H1 (cell line): Measurements from ENCODE around the gene METTL1. TPM values are rescaled to one million over a fixed set of nuclear protein-coding genes. Genes with fewer than 3 reads are reported as not detected.

Experiments used
- CTCF ChIA-PET: fragments of 300-600 bp; sonication (Branson Sonifier 250); formaldehyde crosslinking; loops from one replicate; lab custom pipeline; 2021; ENCODE audit not compliant: partially characterized antibody; lab: Charles Lee
- POLR2A ChIA-PET: fragments of 300-600 bp; sonication (Branson Sonifier 250); formaldehyde crosslinking; loops from one replicate; lab custom pipeline; 2021; ENCODE audit warnings: inconsistent platforms; ENCODE audit not compliant: partially characterized antibody; lab: Charles Lee
- DNase-seq, 2 experiments: peaks; one replicate each; pipeline versions ENCODE4 v3.0.0 to v3.0.0-alpha.2; 2010 to 2022; ENCODE audit warnings: low spot score in 2 of 2, low read depth in 1 of 2, mixed read lengths in 1 of 2
- FAIRE-seq: peaks from 2 replicates; lab custom pipeline; 2011; peaks lifted over from hg19 to GRCh38; lab: Jason Lieb, UNC
- H2AFZ ChIP-seq: 2 replicates; pipeline ENCODE4 v1.8.1; 2012; ENCODE audit warnings: low read length, inconsistent platforms
- H2AK5ac ChIP-seq: 2 replicates; pipeline ENCODE4 v1.6.1; 2013; ENCODE audit warnings: low read depth, low read length
- H2BK120ac ChIP-seq: replicated peaks from 2 replicates; pipeline ENCODE3; 2013; ENCODE audit warnings: low read depth, low read length, inconsistent platforms
- H2BK12ac ChIP-seq: 2 replicates; pipeline ENCODE4 v1.6.1; 2013; ENCODE audit warnings: low read depth, low read length
- H2BK15ac ChIP-seq: 2 replicates; pipeline ENCODE4 v1.6.1; 2013; ENCODE audit warnings: low read length
- H2BK20ac ChIP-seq: 2 replicates; pipeline ENCODE4 v1.6.1; 2013; ENCODE audit warnings: low read length
- H2BK5ac ChIP-seq: 2 replicates; pipeline ENCODE4 v1.6.1; 2013; ENCODE audit warnings: low read depth, low read length
- H3K14ac ChIP-seq: 2 replicates; pipeline ENCODE4 v1.6.1; 2013; ENCODE audit warnings: inconsistent platforms; ENCODE audit not compliant: insufficient read length
- H3K18ac ChIP-seq: 2 replicates; pipeline ENCODE4 v1.6.1; 2013; ENCODE audit warnings: low read length; ENCODE audit errors: extremely low read depth
- H3K23ac ChIP-seq: 2 replicates; pipeline ENCODE4 v1.6.1; 2013; ENCODE audit warnings: inconsistent platforms; ENCODE audit not compliant: insufficient read length
- H3K23me2 ChIP-seq: 2 replicates; pipeline ENCODE4 v1.6.1; 2013; ENCODE audit warnings: low read depth, low read length
- H3K27ac ChIP-seq: 2 replicates; pipeline ENCODE4 v1.6.1; 2011; ENCODE audit warnings: low read depth, low read length, inconsistent platforms
- H3K27me3 ChIP-seq, 4 experiments: replicated peaks in 1 of 4; 1 replicate in 1 of 4; 2 replicates in 3 of 4; pipeline versions ENCODE4 v1.6.1 to v1.8.1; 2011 to 2013; ENCODE audit warnings: low read length in 3 of 4, mild to moderate bottlenecking in 3 of 4, inconsistent platforms in 2 of 4, mixed read lengths in 2 of 4, moderate library complexity in 1 of 4; ENCODE audit not compliant: control insufficient read depth in 3 of 4, insufficient read depth in 3 of 4; ENCODE audit errors: extremely low read depth in 1 of 4
- H3K36me3 ChIP-seq, 4 experiments: 2 replicates each; pipeline versions ENCODE4 v1.6.1 to v1.8.1; 2011 to 2013; ENCODE audit warnings: mild to moderate bottlenecking in 4 of 4, low read length in 3 of 4, moderate library complexity in 2 of 4, control low read depth in 1 of 4, inconsistent platforms in 1 of 4; ENCODE audit not compliant: insufficient read depth in 4 of 4, control insufficient read depth in 2 of 4
- H3K4ac ChIP-seq: replicated peaks from 2 replicates; pipeline ENCODE3; 2013; ENCODE audit warnings: low read length, low read depth, mixed read lengths, inconsistent platforms; ENCODE audit not compliant: insufficient read length
- H3K4me1 ChIP-seq, 4 experiments: replicated peaks in 1 of 4; 1 replicate in 1 of 4; 2 replicates in 3 of 4; pipeline versions ENCODE4 v1.6.1 to v1.8.1; 2011 to 2013; ENCODE audit warnings: low read length in 3 of 4, inconsistent platforms in 2 of 4, mixed read lengths in 1 of 4; ENCODE audit not compliant: insufficient read depth in 4 of 4, control insufficient read depth in 3 of 4
- H3K4me2 ChIP-seq, 2 experiments: 2 replicates each; pipeline versions ENCODE4 v1.6.1 to v1.8.1; 2011 to 2013; ENCODE audit warnings: low read depth in 2 of 2, low read length in 2 of 2, control low read depth in 1 of 2, inconsistent platforms in 1 of 2, mild to moderate bottlenecking in 1 of 2; ENCODE audit not compliant: insufficient read depth in 1 of 2
- H3K4me3 ChIP-seq, 4 experiments: fragments of 200-600, 300-600 bp in 1 of 4; sonication (generic), shearing (Covaris generic), sonication (Bioruptor Twin) in 1 of 4; 2 replicates each; pipeline versions ENCODE4 v1.5.1 to v1.8.1; 2011 to 2016; ENCODE audit warnings: low read length in 4 of 4, low read depth in 3 of 4, control low read depth in 2 of 4, inconsistent platforms in 2 of 4, mild to moderate bottlenecking in 2 of 4, mixed read lengths in 1 of 4, moderate library complexity in 1 of 4; ENCODE audit not compliant: insufficient read depth in 2 of 4; ENCODE audit errors: extremely low read depth in 1 of 4
- H3K56ac ChIP-seq: replicated peaks from 2 replicates; pipeline ENCODE3; 2013; ENCODE audit warnings: low read depth, mild to moderate bottlenecking, mixed read lengths, low read length, inconsistent platforms; ENCODE audit not compliant: insufficient read length
- H3K79me1 ChIP-seq: 2 replicates; pipeline ENCODE4 v1.6.1; 2013; ENCODE audit warnings: low read depth, low read length, control low read depth
- H3K79me2 ChIP-seq, 2 experiments: 2 replicates each; pipeline versions ENCODE4 v1.6.1 to v1.8.1; 2012 to 2013; ENCODE audit warnings: low read length in 2 of 2, mild to moderate bottlenecking in 2 of 2, inconsistent platforms in 1 of 2; ENCODE audit not compliant: insufficient read depth in 2 of 2, control insufficient read depth in 1 of 2
- H3K9ac ChIP-seq, 4 experiments: replicated peaks in 1 of 4; 1 replicate in 1 of 4; 2 replicates in 3 of 4; pipeline versions ENCODE4 v1.6.1 to v1.8.1; 2011 to 2013; ENCODE audit warnings: low read depth in 3 of 4, low read length in 3 of 4, control low read depth in 2 of 4, mild to moderate bottlenecking in 2 of 4, moderate library complexity in 2 of 4, inconsistent platforms in 1 of 4; ENCODE audit errors: extremely low read depth in 1 of 4
- H3K9me3 ChIP-seq, 2 experiments: 2 replicates each; pipeline versions ENCODE4 v1.6.1 to v1.8.1; 2012 to 2013; ENCODE audit warnings: mild to moderate bottlenecking in 2 of 2, moderate library complexity in 2 of 2, control low read depth in 1 of 2, inconsistent platforms in 1 of 2, low read depth in 1 of 2, low read length in 1 of 2, mixed read lengths in 1 of 2; ENCODE audit not compliant: insufficient read depth in 2 of 2
- H4K20me1 ChIP-seq, 2 experiments: replicated peaks in 1 of 2; 2 replicates each; pipeline versions ENCODE3 to v1.8.1; 2011 to 2013; ENCODE audit warnings: inconsistent platforms in 2 of 2, low read length in 2 of 2, mild to moderate bottlenecking in 1 of 2; ENCODE audit not compliant: insufficient read depth in 2 of 2, control insufficient read depth in 1 of 2
- H4K5ac ChIP-seq: 2 replicates; pipeline ENCODE4 v1.6.1; 2013; ENCODE audit warnings: low read length, low read depth, mixed read lengths, inconsistent platforms; ENCODE audit not compliant: insufficient read length
- H4K8ac ChIP-seq: 2 replicates; pipeline ENCODE4 v1.8.0; 2013; ENCODE audit warnings: mild to moderate bottlenecking, moderate library complexity, low read length, inconsistent platforms; ENCODE audit not compliant: insufficient read depth; ENCODE audit errors: extremely low read depth
- H4K91ac ChIP-seq: replicated peaks from 2 replicates; pipeline ENCODE3; 2013; ENCODE audit warnings: low read length, mixed read lengths, inconsistent platforms; ENCODE audit not compliant: insufficient read length
- ASH2L ChIP-seq: fragments of 200-600, 300-600 bp; sonication (generic); IDR thresholded peaks from one replicate; pipeline ENCODE4 v1.7.1; 2017; ENCODE audit warnings: low read length
- CBX5 ChIP-seq: fragments of 300-800, 300-1000 bp; sonication (generic); IDR thresholded peaks from 2 replicates; pipeline ENCODE4 v1.7.1; 2016; ENCODE audit warnings: antibody characterized with exemption, low read length, low read depth
- EP300 ChIP-seq, 2 experiments: IDR thresholded peaks; 1 replicate in 1 of 2; 2 replicates in 1 of 2; pipeline ENCODE4 v1.6.1; 2011 to 2012; ENCODE audit warnings: low read depth in 2 of 2, low read length in 2 of 2, mild to moderate bottlenecking in 2 of 2, borderline replicate concordance in 1 of 2, inconsistent platforms in 1 of 2, moderate library complexity in 1 of 2
- GABPA ChIP-seq: IDR thresholded peaks from 2 replicates; pipeline ENCODE4 v1.6.1; 2011; ENCODE audit warnings: mild to moderate bottlenecking, low read length, moderate library complexity, borderline replicate concordance; ENCODE audit not compliant: insufficient read depth
- HDAC6 ChIP-seq: IDR thresholded peaks from one replicate; pipeline ENCODE4 v1.7.1; 2012; ENCODE audit warnings: low read depth, mild to moderate bottlenecking, inconsistent platforms, low read length, moderate library complexity
- MAX ChIP-seq: IDR thresholded peaks from 2 replicates; pipeline ENCODE4 v1.6.1; 2012; ENCODE audit warnings: inconsistent platforms
- RNF2 ChIP-seq: fragments of 200-900, 300-1000 bp; sonication (generic); IDR thresholded peaks from 2 replicates; pipeline ENCODE4 v1.7.1; 2016; ENCODE audit warnings: borderline replicate concordance, low read depth, mild to moderate bottlenecking, antibody characterized with exemption, low read length; ENCODE audit not compliant: poor library complexity, severe bottlenecking; ENCODE audit errors: missing control alignments
- SAP30 ChIP-seq: fragments of 300-600 bp; sonication (generic); IDR thresholded peaks from 2 replicates; pipeline ENCODE4 v1.7.1; 2012; ENCODE audit warnings: low read length, moderate library complexity, mild to moderate bottlenecking, inconsistent platforms; ENCODE audit not compliant: insufficient read depth, insufficient replicate concordance
- SIX5 ChIP-seq: IDR thresholded peaks from 2 replicates; pipeline ENCODE4 v1.6.1; 2011; ENCODE audit warnings: mild to moderate bottlenecking, low read depth, low read length
- TEAD4 ChIP-seq: IDR thresholded peaks from 2 replicates; pipeline ENCODE4 v1.6.1; 2012; ENCODE audit warnings: low read depth, low read length, inconsistent platforms, mixed read lengths
- WGBS, 2 experiments: shearing (Covaris generic) in 1 of 2; methylation state at CpG; one replicate each; pipeline versions ENCODE4 v1.1.6 to v1.1.7; 2013 to 2015; ENCODE audit warnings: low lambda C conversion rate in 2 of 2, mixed read lengths in 2 of 2, inconsistent platforms in 1 of 2, low coverage in 1 of 2, missing lambda C conversion rate in 1 of 2; ENCODE audit not compliant: insufficient replicate concordance in 2 of 2, insufficient coverage in 1 of 2, insufficient read length in 1 of 2; ENCODE audit errors: extremely low coverage in 1 of 2, missing lambda C conversion rate in 1 of 2; 5-methylcytosine and 5-hydroxymethylcytosine counted together
- polyA plus RNA-seq, 7 experiments: library from polyadenylated mRNA; depleted of rRNA in 3 of 7; stranded (reverse) in 5 of 7; unstranded in 2 of 7; fragments of >200 nt in 5 of 7; fragments of 200-250 nt in 2 of 7; gene quantifications; 1 replicate in 5 of 7; 2 replicates in 1 of 7; 4 replicates in 1 of 7; pipeline versions ENCODE4 v1.2.1 to v1.2.3, GENCODE V29; 2011 to 2013; ENCODE audit warnings: missing spikeins in 2 of 7, mixed read lengths in 2 of 7
- total RNA-seq: library from RNA; stranded (reverse); fragmentation: NEBNext Ultra II Directional; extraction: Animal tissue kit (Norgen Biotek cat#: 25700); gene quantifications from 2 replicates; pipeline ENCODE4 v1.2.1, GENCODE V29; 2021

Gene METTL1
- total and polyA plus RNA-seq, 2 of the 8 experiments (the other 6 are each of a cell fraction or from before 2014, with no cell fraction given) = 40.5 to 46.0 TPM

GRCh38 chr12:57740656-57741412 lies 31.1 kb downstream of the METTL1 start:
- no peak for FAIRE-seq
- peaks cover 0 to 7% of the 10 kb centered on the region in 2 experiments for H4K20me1 ChIP-seq
- peaks cover 36 to 60% (median 55%) of the 10 kb centered on the region in 4 experiments for H3K27me3 ChIP-seq

More at GRCh38 chr12:57740656-57741412, 31.1 kb downstream of the METTL1 start:
- Histone ChIP-seq H3K14ac (no peak overlapping the region), H4K91ac (no peak overlapping the region), H3K4me1 (peaks cover 0 to 28% (median 13%) of the 10 kb centered on the region in 4 experiments; a peak in 6 of 7 replicates), H3K36me3 (peaks cover 0 to 6% (median under 1%) of the 10 kb centered on the region in 4 experiments; a peak in 2 of 8 replicates), H4K5ac (no peak overlapping the region), H3K23ac (no peak overlapping the region), H3K23me2 (peaks cover 6% of the 10 kb centered on the region), H2AFZ (no peak overlapping the region), H4K8ac (no peak overlapping the region), H3K27ac (no peak overlapping the region), H3K9ac (no peak overlapping the region), H3K56ac (no peak overlapping the region), H3K79me1 (peaks cover 5% of the 10 kb centered on the region), H3K18ac (no peak overlapping the region), H2BK12ac (no peak overlapping the region; the same call in 1 of the 2 replicates), H2BK20ac (no peak overlapping the region), H3K4me2 (no peak overlapping the region; a peak in 1 of 4 replicates), H2BK120ac (no peak overlapping the region), H3K4me3 (no peak overlapping the region), H3K79me2 (no peaks in the 10 kb centered on the region), H3K9me3 (no peaks in the 10 kb centered on the region; a peak in 1 of 4 replicates), H2BK15ac (peak overlapping the region; percentile 62; the same call in 1 of the 2 replicates), H2BK5ac (no peak overlapping the region), H3K4ac (no peak overlapping the region), H2AK5ac (no peak overlapping the region)
- 85% methylated on average over 5 of the region's 5 CpGs; no CpG with 5 or more reads in 1 of the 2 experiments for WGBS, 2 experiments
- CTCF ChIA-PET = interaction anchor here (1.0 to 11.2 kb wide), 10 partner anchors 8 to 149 kb away, joined by 3 to 149 read pairs (median 6); partner anchors contain the start of gene B4GALNT1
- no peak for DNase-seq
- POLR2A ChIA-PET = interaction anchor here (0.9 to 3.9 kb wide), 7 partner anchors 8 to 121 kb away, joined by 3 to 25 read pairs (median 4); partner anchors contain the start of genes CDK4, EEF1AKMT3 and METTL1
- TF ChIP-seq MAX (no peak), HDAC6 (no peak), RNF2 (no peak), GABPA (no peak), SIX5 (no peak), SAP30 (no peak), CBX5 (no peak), TEAD4 (no peak), EP300 (IDR thresholded peaks at IDR 0.05; ENCODE audit: borderline replicate concordance in 1 of 2, low read depth in 2 of 2, low read length in 2 of 2) (no peak), ASH2L (no peak)
